SK-N-SH (cell line): ENCODE results near the gene OR6B1.

Source experiments
- CHD2 ChIP-seq: fragments of 150-350 bp; IDR thresholded peaks from 2 replicates; pipeline ENCODE4 v1.6.1; 2018; ENCODE audit warnings: low read length; ENCODE audit not compliant: partially characterized antibody
- FOSL2 ChIP-seq: IDR thresholded peaks from 2 replicates; pipeline ENCODE4 v1.4.0; 2012; ENCODE audit warnings: low read depth, mild to moderate bottlenecking, moderate library complexity, borderline replicate concordance
- RFX5 ChIP-seq: IDR thresholded peaks from 2 replicates; pipeline ENCODE4 v1.6.1; 2012; ENCODE audit warnings: mild to moderate bottlenecking, improper control_type of control experiment, low read length
- SMC3 ChIP-seq: IDR thresholded peaks from 2 replicates; pipeline ENCODE4 v1.6.1; 2012; ENCODE audit warnings: low read depth, low read length, improper control_type of control experiment
- TF ChIP-seq, protein P1 (sequence below): fragments of 200-600 bp; sonication (generic); IDR thresholded peaks from 2 replicates; pipeline ENCODE4 v1.6.1; 2017; ENCODE audit warnings: antibody characterized with exemption, mild to moderate bottlenecking, moderate library complexity

- TF ChIP-seq, protein P1, sequence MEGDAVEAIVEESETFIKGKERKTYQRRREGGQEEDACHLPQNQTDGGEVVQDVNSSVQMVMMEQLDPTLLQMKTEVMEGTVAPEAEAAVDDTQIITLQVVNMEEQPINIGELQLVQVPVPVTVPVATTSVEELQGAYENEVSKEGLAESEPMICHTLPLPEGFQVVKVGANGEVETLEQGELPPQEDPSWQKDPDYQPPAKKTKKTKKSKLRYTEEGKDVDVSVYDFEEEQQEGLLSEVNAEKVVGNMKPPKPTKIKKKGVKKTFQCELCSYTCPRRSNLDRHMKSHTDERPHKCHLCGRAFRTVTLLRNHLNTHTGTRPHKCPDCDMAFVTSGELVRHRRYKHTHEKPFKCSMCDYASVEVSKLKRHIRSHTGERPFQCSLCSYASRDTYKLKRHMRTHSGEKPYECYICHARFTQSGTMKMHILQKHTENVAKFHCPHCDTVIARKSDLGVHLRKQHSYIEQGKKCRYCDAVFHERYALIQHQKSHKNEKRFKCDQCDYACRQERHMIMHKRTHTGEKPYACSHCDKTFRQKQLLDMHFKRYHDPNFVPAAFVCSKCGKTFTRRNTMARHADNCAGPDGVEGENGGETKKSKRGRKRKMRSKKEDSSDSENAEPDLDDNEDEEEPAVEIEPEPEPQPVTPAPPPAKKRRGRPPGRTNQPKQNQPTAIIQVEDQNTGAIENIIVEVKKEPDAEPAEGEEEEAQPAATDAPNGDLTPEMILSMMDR = no peak
- TF ChIP-seq RFX5 = no peak
- TF ChIP-seq FOSL2 = no peak
- no peak for TF ChIP-seq CHD2
- TF ChIP-seq SMC3 = no peak
Measured at GRCh38 chr7:144026203-144026883, 26.2 kb downstream of the OR6B1 start.
